Measurements from ENCODE around the gene ANKRD9.

The ANKRD9 gene

DNA sequence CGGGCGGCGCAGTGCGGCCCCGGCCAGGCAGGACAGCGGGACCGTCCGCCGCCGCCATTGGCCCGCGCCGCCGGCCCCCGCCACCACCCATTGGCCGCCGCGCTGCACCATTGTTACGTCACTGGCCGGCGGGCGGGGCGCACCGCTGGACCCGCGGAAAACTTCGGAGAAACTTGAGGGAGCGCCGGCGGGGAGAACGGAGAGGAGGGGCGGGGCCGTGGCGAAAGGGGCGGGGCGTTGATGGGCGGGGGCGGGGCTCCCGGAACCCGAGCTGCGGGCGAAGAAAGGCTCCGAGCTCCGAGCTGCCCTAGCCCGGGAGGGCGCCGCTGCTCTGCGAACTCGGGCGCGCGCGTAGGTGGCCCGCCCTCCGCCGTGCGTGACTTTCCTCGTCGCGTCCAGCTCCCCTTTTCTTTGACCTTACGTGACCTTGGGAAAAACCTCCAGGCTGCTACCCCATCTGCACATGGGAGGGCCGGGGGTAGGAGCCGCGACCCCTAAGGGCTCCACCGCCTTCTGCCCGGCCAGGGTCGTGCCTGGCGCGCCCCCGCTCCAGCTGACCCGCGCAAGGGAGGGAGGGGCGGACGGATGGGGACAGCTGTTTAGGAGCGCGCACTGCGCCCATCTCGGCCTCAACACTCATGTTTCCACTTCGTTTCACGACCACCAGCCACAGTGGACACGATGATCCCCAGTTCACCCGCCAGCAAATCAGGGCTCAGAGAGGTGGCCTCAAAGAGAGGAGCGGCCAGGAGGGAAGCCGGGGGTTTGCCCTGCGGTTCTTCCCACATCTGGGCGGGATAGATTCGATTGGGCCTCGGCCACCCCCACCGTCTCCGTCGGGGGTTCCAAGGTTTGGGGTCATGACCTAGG lies at the start of gene ANKRD9:
TSS of gene ANKRD9 (minus strand) at position 31 of the 870 bp plus-strand sequence. CDS start 1,887 bp downstream, outside the sequence.
- peak; percentile 94 for DNase-seq (ENCODE audit: low read depth)
- TF ChIP-seq, protein P1, sequence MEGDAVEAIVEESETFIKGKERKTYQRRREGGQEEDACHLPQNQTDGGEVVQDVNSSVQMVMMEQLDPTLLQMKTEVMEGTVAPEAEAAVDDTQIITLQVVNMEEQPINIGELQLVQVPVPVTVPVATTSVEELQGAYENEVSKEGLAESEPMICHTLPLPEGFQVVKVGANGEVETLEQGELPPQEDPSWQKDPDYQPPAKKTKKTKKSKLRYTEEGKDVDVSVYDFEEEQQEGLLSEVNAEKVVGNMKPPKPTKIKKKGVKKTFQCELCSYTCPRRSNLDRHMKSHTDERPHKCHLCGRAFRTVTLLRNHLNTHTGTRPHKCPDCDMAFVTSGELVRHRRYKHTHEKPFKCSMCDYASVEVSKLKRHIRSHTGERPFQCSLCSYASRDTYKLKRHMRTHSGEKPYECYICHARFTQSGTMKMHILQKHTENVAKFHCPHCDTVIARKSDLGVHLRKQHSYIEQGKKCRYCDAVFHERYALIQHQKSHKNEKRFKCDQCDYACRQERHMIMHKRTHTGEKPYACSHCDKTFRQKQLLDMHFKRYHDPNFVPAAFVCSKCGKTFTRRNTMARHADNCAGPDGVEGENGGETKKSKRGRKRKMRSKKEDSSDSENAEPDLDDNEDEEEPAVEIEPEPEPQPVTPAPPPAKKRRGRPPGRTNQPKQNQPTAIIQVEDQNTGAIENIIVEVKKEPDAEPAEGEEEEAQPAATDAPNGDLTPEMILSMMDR (IDR thresholded peaks at IDR 0.05; ENCODE audit: low read length, missing control alignments) = no peak
- H3K4me3 ChIP-seq (replicated peaks; ENCODE audit: low read depth, low read length) = peak within 1 kb of the TSS; percentile 62

- DNase-seq (ENCODE audit: low read depth) = no peak
- H3K4me3 ChIP-seq (replicated peaks; ENCODE audit: low read depth, low read length) = no peak overlapping the region
- TF ChIP-seq, protein P1 (IDR thresholded peaks at IDR 0.05; ENCODE audit: low read length, missing control alignments) = no peak
Observed at GRCh38 chr14:102558556-102558955, 49.0 kb upstream of the ANKRD9 start.

- no peak for DNase-seq (ENCODE audit: low read depth)
- no peak overlapping the region for H3K4me3 ChIP-seq (replicated peaks; ENCODE audit: low read depth, low read length)
- TF ChIP-seq, protein P1 (IDR thresholded peaks at IDR 0.05; ENCODE audit: low read length, missing control alignments) = no peak
Observed at GRCh38 chr14:102557434-102558226, 48.1 kb upstream of the ANKRD9 start.

- no peak overlapping the region for H3K4me3 ChIP-seq (replicated peaks; ENCODE audit: low read depth, low read length)
- DNase-seq (ENCODE audit: low read depth) = no peak
- TF ChIP-seq, protein P1 (IDR thresholded peaks at IDR 0.05; ENCODE audit: low read length, missing control alignments) = no peak
Observed at GRCh38 chr14:102556098-102556677, 46.6 kb upstream of the ANKRD9 start.

DNA sequence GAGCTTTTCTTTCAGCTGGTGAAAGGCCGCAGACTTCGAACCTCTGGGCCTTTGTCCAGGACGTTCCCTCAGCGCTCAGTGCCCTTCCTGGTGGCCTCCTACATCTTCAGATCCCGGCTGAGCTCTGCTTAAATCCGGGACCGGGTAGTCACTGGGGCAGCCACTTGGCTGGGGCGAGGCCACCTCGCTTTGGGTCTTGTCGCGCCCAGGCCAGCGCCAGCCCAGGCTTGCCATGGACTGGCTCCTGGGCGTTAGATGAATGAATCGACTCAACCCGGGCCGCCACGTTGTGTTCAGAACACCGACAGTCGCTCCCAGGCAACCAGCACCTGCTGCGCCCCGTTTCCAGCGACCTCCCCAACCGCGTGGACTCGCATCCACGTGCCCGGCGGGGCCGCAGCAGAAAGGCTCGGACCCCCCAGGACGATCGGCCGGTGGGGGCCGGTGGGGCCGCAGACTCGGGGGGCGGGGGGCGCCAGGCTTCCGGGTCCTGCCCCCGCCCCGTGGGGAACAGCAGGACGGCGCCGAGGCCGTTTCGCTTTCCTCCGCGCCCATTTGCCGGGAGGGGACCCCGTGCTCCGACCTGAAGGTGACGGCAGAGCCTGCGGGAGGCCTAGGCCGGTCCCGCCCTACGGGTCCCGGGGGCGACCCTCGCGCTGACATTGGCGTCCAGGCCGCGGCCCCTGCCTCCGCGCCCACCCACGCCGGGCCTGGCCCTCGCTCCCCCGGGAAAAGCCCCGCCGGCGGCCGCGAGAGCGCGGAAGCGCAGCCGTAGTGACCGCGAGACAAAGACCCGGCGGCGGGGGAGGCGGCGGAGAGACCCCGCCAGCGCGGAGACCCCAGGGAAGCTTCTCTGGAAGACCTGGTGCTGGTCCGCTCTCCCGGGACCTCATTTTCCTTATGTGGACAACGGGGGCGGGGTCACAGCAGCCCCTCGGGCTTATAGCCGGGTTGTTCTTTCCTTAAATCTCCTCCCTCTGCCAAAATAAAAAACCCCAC lies 45.5 kb upstream of the ANKRD9 start:
- peak overlapping the region; percentile 56 for H3K4me3 ChIP-seq (replicated peaks; ENCODE audit: low read depth, low read length)
- peak; percentile 41 for DNase-seq (ENCODE audit: low read depth)
- TF ChIP-seq, protein P1 (IDR thresholded peaks at IDR 0.05; ENCODE audit: low read length, missing control alignments) = no peak
